ENCODE results near the gene ISY1.
"Not testable (repeated sequence)": the region's sequence is repeated elsewhere in the genome, so short reads cannot be mapped to it uniquely, and the experiment has no call there.

- TF ChIP-seq CTCF, POLR2A (IDR thresholded peaks at IDR 0.05): not testable (repeated sequence)
Measured at GRCh38 chr3:129088312-129088711, 72.6 kb downstream of the ISY1 start.
